GM19438 (cell line): ENCODE results near the gene POLA1.

Source experiments
- ATAC-seq: cut with Tn5 transposase; IDR thresholded peaks from one replicate; pipeline ENCODE4 v1.9.1; 2021; ENCODE audit warnings: low read depth; ENCODE audit not compliant: unreplicated experiment

Gene POLA1

GRCh38 chrX:25004485-25005032, 310.8 kb downstream of the POLA1 start:
- no peak for ATAC-seq

- no peak for ATAC-seq
Observed at GRCh38 chrX:25005034-25005381, 311.3 kb downstream of the POLA1 start.

- no peak for ATAC-seq
Observed at GRCh38 chrX:25005382-25006185, 311.9 kb downstream of the POLA1 start.

- ATAC-seq: no peak
Observed at GRCh38 chrX:25006586-25007058, 312.9 kb downstream of the POLA1 start.

- no peak for ATAC-seq
Observed at GRCh38 chrX:25007059-25008053, 313.6 kb downstream of the POLA1 start.

GRCh38 chrX:25009407-25009806, 315.7 kb downstream of the POLA1 start:
- ATAC-seq: no peak

GRCh38 chrX:25010784-25011588, 317.3 kb downstream of the POLA1 start:
- no peak for ATAC-seq

GRCh38 chrX:25011589-25012432, 318.1 kb downstream of the POLA1 start:
- no peak for ATAC-seq

- ATAC-seq: no peak
Observed at GRCh38 chrX:25012433-25012735, 318.7 kb downstream of the POLA1 start.

GRCh38 chrX:25012793-25013631, 319.3 kb downstream of the POLA1 start:
- no peak for ATAC-seq

GRCh38 chrX:25013632-25014365, 320.1 kb downstream of the POLA1 start:
- ATAC-seq: no peak

- no peak for ATAC-seq
Observed at GRCh38 chrX:25014366-25014838, 320.7 kb downstream of the POLA1 start.

GRCh38 chrX:25015486-25016360, 322.0 kb downstream of the POLA1 start, which contains the start of gene ARX:
Gene ARX, minus strand, starts transcription at chrX:25015965. Its CDS starts 228 bp downstream, at chrX:25015737.
- no peak for ATAC-seq

GRCh38 chrX:25016361-25016671, 322.6 kb downstream of the POLA1 start:
- ATAC-seq: no peak

- ATAC-seq: no peak
Observed at GRCh38 chrX:25016938-25017598, 323.4 kb downstream of the POLA1 start.

GRCh38 chrX:25017667-25018247, 324.0 kb downstream of the POLA1 start:
- no peak for ATAC-seq
